Liver (tissue), 9 donors: ENCODE measurements around the gene FBLN1. TPM values are rescaled to one million over a fixed set of nuclear protein-coding genes. Genes with fewer than 3 reads are reported as not detected.

Experiments
- DNase-seq: peaks from one replicate; pipeline ENCODE4 v3.0.0-alpha.2; 2017; ENCODE audit warnings: low spot score
- H3K27ac ChIP-seq, 2 donors: one replicate each; pipeline ENCODE4 v1.7.0; 2013; ENCODE audit warnings: inconsistent platforms in 2 of 2, low read length in 2 of 2, control low read depth in 1 of 2, low read depth in 1 of 2, mild to moderate bottlenecking in 1 of 2
- H3K27me3 ChIP-seq, 4 donors: one replicate each; pipeline versions ENCODE4 v1.6.1 to v1.7.0; 2013; ENCODE audit warnings: low read length in 3 of 4, inconsistent platforms in 1 of 4, mild to moderate bottlenecking in 1 of 4, moderate library complexity in 1 of 4; ENCODE audit not compliant: control insufficient read depth in 4 of 4, insufficient read depth in 4 of 4
- H3K36me3 ChIP-seq, 4 donors: one replicate each; pipeline versions ENCODE4 v1.6.1 to v1.7.0; 2013; ENCODE audit warnings: low read length in 3 of 4, mild to moderate bottlenecking in 3 of 4, low read depth in 1 of 4, moderate library complexity in 1 of 4; ENCODE audit not compliant: control insufficient read depth in 4 of 4, insufficient read depth in 3 of 4
- H3K4me1 ChIP-seq, 4 donors: one replicate each; pipeline versions ENCODE4 v1.6.1 to v1.7.0; 2013; ENCODE audit warnings: low read length in 3 of 4, mild to moderate bottlenecking in 3 of 4, moderate library complexity in 1 of 4; ENCODE audit not compliant: control insufficient read depth in 4 of 4, insufficient read depth in 4 of 4
- H3K4me3 ChIP-seq, 3 donors: one replicate each; pipeline versions ENCODE4 v1.6.1 to v1.7.0; 2013; ENCODE audit warnings: low read length in 3 of 3, control low read depth in 1 of 3, low read depth in 1 of 3, mild to moderate bottlenecking in 1 of 3
- H3K9ac ChIP-seq, 2 donors: one replicate each; pipeline ENCODE4 v1.7.0; 2013; ENCODE audit warnings: low read length in 2 of 2, mild to moderate bottlenecking in 2 of 2, moderate library complexity in 2 of 2, control low read depth in 1 of 2, low read depth in 1 of 2
- H3K9me3 ChIP-seq, 4 donors: one replicate each; pipeline versions ENCODE4 v1.6.1 to v1.7.0; 2013; ENCODE audit warnings: low read length in 3 of 4; ENCODE audit not compliant: control insufficient read depth in 4 of 4
- ATF3 ChIP-seq: IDR thresholded peaks from 2 replicates; pipeline ENCODE4 v1.6.1; 2016; ENCODE audit warnings: antibody characterized with exemption
- EGR1 ChIP-seq, 2 donors: IDR thresholded peaks; 2 replicates each; pipeline ENCODE4 v1.6.1; 2016 to 2018; ENCODE audit warnings: antibody characterized with exemption in 2 of 2, low read depth in 2 of 2
- FOXA1 ChIP-seq: IDR thresholded peaks from 2 replicates; pipeline ENCODE4 v1.6.1; 2016; ENCODE audit warnings: antibody characterized with exemption
- FOXA2 ChIP-seq: IDR thresholded peaks from 2 replicates; pipeline ENCODE4 v1.6.1; 2016; ENCODE audit warnings: antibody characterized with exemption
- GABPA ChIP-seq, 2 donors: IDR thresholded peaks in 1 of 2; conservative IDR thresholded peaks in 1 of 2; 2 replicates each; pipeline ENCODE4 v1.6.1; 2016; ENCODE audit warnings: antibody characterized with exemption in 2 of 2, mild to moderate bottlenecking in 1 of 2, moderate library complexity in 1 of 2
- HNF4A ChIP-seq, 2 donors: conservative IDR thresholded peaks; 2 replicates each; pipeline ENCODE4 v1.6.1; 2016; ENCODE audit warnings: antibody characterized with exemption in 2 of 2, mild to moderate bottlenecking in 2 of 2
- HNF4G ChIP-seq: IDR thresholded peaks from 2 replicates; pipeline ENCODE4 v1.6.1; 2016; ENCODE audit warnings: antibody characterized with exemption
- JUND ChIP-seq, 2 donors: IDR thresholded peaks; 2 replicates each; pipeline ENCODE4 v1.6.1; 2016; ENCODE audit warnings: antibody characterized with exemption in 2 of 2
- NR2F2 ChIP-seq: IDR thresholded peaks from 2 replicates; pipeline ENCODE4 v1.6.1; 2016; ENCODE audit warnings: antibody characterized with exemption
- RAD21 ChIP-seq, 2 donors: IDR thresholded peaks; 2 replicates each; pipeline ENCODE4 v1.6.1; 2016; ENCODE audit warnings: antibody characterized with exemption in 2 of 2, mild to moderate bottlenecking in 2 of 2
- RXRA ChIP-seq, 2 donors: IDR thresholded peaks; 2 replicates each; pipeline ENCODE4 v1.6.1; 2017 to 2018; ENCODE audit warnings: antibody characterized with exemption in 2 of 2, mild to moderate bottlenecking in 1 of 2
- SP1 ChIP-seq: IDR thresholded peaks from 2 replicates; pipeline ENCODE4 v1.6.1; 2018; ENCODE audit warnings: antibody characterized with exemption, mild to moderate bottlenecking
- TAF1 ChIP-seq: conservative IDR thresholded peaks from 2 replicates; pipeline ENCODE4 v1.6.1; 2016; ENCODE audit warnings: antibody characterized with exemption, mild to moderate bottlenecking
- YY1 ChIP-seq: IDR thresholded peaks from 2 replicates; pipeline ENCODE4 v1.6.1; 2016; ENCODE audit warnings: antibody characterized with exemption, mild to moderate bottlenecking
- ZBTB33 ChIP-seq: IDR thresholded peaks from 2 replicates; pipeline ENCODE4 v1.6.1; 2016; ENCODE audit warnings: antibody characterized with exemption
- WGBS: extraction: QIAGEN DNeasy Blood & Tissue Kit; methylation state at CpG from one replicate; pipeline ENCODE4 v1.1.7; 2013; 5-methylcytosine and 5-hydroxymethylcytosine counted together
- polyA plus RNA-seq, 2 donors: library from polyadenylated mRNA; stranded (reverse) in 1 of 2; unstranded in 1 of 2; fragments of 200-250 nt in 1 of 2; fragments of >200 nt in 1 of 2; fragmentation: Nextera tagmentation in 1 of 2; extraction: Ambion mirVana in 1 of 2; gene quantifications; one replicate each; pipeline versions ENCODE4 v1.2.1 to v1.2.3, GENCODE V29; 2013 to 2015
- total RNA-seq, 2 donors: library from RNA; depleted of rRNA; stranded (reverse); fragments of >200 nt; gene quantifications; one replicate each; pipeline ENCODE4 v1.2.3, GENCODE V29; 2014
- TF ChIP-seq, protein P1 (sequence below): fragments of 150-350 bp; IDR thresholded peaks from 2 replicates; pipeline ENCODE4 v1.5.1; 2017; ENCODE audit warnings: improper control_type of control experiment, low read depth, low read length; ENCODE audit not compliant: missing input control
- TF ChIP-seq, protein P2 (sequence below): IDR thresholded peaks from 2 replicates; pipeline ENCODE4 v1.6.1; 2016; ENCODE audit warnings: antibody characterized with exemption, mild to moderate bottlenecking
- TF ChIP-seq, protein P3 (sequence below): IDR thresholded peaks from 2 replicates; pipeline ENCODE4 v1.6.1; 2016; ENCODE audit warnings: antibody characterized with exemption
- donor health status: healthy.
- donor health status: healthy.
- donor health status: healthy.
- donor health status: healthy.
- donor health status: healthy.

Gene FBLN1
- total and polyA plus RNA-seq, 4 donors = 2.2 to 9.3 (median 6.3) TPM

DNA sequence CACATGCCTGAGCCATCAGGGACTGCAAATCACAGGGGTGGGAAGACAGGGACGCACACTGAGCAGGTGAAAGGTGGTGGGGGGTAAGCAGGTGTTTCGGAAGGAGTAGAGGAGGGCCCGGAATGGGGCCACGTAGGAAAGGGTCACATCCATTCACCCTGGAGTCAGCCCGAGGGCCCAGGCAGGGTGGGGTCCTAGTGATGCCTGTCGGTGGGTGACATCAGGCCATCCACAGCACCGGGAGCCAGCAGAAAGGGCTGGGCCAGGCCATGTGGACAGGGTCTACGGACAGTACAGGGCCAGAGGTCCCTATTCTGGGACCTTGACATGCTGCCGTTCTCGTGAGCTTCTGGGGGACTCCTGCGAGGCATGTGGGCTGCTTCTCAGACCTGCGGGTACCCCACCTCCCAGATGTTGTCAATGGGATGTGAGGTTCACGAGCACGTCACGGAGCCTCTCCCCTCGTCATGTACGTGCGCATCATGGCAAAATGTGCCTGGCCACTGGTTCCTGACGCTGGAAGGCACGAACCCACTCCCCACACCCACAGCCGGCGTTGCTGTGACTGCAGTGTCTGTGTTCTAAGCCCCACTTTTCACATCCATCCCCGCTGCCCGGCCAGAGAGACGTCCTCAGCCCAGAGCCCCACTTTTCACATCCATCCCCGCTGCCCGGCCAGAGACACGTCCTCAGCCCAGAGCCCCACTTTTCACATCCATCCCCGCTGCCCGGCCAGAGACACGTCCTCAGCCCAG lies 84.1 kb downstream of the FBLN1 start:
- no peak for DNase-seq
- no peak overlapping the region for H3K9ac ChIP-seq
- 91% methylated on average over 31 of the region's 31 CpGs for WGBS
- H3K27me3 ChIP-seq = no peaks in the 10 kb centered on the region
- no peak overlapping the region for H3K4me3 ChIP-seq
- H3K27ac ChIP-seq = no peak overlapping the region
- no peaks in the 10 kb centered on the region for H3K4me1 ChIP-seq
- no peaks in the 10 kb centered on the region for H3K36me3 ChIP-seq
- TF ChIP-seq, protein P1, sequence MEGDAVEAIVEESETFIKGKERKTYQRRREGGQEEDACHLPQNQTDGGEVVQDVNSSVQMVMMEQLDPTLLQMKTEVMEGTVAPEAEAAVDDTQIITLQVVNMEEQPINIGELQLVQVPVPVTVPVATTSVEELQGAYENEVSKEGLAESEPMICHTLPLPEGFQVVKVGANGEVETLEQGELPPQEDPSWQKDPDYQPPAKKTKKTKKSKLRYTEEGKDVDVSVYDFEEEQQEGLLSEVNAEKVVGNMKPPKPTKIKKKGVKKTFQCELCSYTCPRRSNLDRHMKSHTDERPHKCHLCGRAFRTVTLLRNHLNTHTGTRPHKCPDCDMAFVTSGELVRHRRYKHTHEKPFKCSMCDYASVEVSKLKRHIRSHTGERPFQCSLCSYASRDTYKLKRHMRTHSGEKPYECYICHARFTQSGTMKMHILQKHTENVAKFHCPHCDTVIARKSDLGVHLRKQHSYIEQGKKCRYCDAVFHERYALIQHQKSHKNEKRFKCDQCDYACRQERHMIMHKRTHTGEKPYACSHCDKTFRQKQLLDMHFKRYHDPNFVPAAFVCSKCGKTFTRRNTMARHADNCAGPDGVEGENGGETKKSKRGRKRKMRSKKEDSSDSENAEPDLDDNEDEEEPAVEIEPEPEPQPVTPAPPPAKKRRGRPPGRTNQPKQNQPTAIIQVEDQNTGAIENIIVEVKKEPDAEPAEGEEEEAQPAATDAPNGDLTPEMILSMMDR = no peak
- TF ChIP-seq HNF4A (conservative IDR thresholded peaks at IDR 0.05) (no peak), GABPA (IDR thresholded peaks at IDR 0.05 in 1 of 2, conservative IDR thresholded peaks at IDR 0.05 in 1 of 2) (no peak), EGR1 (IDR thresholded peaks at IDR 0.05; ENCODE audit: low read depth in 2 of 2) (no peak), ZBTB33 (no peak), JUND (IDR thresholded peaks at IDR 0.05) (no peak), ATF3 (no peak), RAD21 (IDR thresholded peaks at IDR 0.05) (no peak), SP1 (no peak), RXRA (IDR thresholded peaks at IDR 0.05) (no peak), HNF4G (no peak), FOXA2 (no peak), TAF1 (no peak), NR2F2 (no peak), YY1 (no peak), FOXA1 (no peak)
- TF ChIP-seq, protein P2, sequence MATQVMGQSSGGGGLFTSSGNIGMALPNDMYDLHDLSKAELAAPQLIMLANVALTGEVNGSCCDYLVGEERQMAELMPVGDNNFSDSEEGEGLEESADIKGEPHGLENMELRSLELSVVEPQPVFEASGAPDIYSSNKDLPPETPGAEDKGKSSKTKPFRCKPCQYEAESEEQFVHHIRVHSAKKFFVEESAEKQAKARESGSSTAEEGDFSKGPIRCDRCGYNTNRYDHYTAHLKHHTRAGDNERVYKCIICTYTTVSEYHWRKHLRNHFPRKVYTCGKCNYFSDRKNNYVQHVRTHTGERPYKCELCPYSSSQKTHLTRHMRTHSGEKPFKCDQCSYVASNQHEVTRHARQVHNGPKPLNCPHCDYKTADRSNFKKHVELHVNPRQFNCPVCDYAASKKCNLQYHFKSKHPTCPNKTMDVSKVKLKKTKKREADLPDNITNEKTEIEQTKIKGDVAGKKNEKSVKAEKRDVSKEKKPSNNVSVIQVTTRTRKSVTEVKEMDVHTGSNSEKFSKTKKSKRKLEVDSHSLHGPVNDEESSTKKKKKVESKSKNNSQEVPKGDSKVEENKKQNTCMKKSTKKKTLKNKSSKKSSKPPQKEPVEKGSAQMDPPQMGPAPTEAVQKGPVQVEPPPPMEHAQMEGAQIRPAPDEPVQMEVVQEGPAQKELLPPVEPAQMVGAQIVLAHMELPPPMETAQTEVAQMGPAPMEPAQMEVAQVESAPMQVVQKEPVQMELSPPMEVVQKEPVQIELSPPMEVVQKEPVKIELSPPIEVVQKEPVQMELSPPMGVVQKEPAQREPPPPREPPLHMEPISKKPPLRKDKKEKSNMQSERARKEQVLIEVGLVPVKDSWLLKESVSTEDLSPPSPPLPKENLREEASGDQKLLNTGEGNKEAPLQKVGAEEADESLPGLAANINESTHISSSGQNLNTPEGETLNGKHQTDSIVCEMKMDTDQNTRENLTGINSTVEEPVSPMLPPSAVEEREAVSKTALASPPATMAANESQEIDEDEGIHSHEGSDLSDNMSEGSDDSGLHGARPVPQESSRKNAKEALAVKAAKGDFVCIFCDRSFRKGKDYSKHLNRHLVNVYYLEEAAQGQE = no peak
- TF ChIP-seq, protein P3, sequence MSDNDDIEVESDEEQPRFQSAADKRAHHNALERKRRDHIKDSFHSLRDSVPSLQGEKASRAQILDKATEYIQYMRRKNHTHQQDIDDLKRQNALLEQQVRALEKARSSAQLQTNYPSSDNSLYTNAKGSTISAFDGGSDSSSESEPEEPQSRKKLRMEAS = no peak
- no peaks in the 10 kb centered on the region for H3K9me3 ChIP-seq
